22Rv1 (cell line): Measurements from ENCODE around the gene C12orf42.

Experiments
- CTCF ChIP-seq: fragments of 450-650 bp; IDR thresholded peaks from 2 replicates; pipeline ENCODE4 v1.5.1; 2017; ENCODE audit warnings: mild to moderate bottlenecking
- ZFX ChIP-seq: fragments of 450-650 bp; IDR thresholded peaks from 2 replicates; pipeline ENCODE4 v1.6.1; 2017; ENCODE audit warnings: antibody characterized with exemption, borderline replicate concordance

- TF ChIP-seq CTCF (no peak), ZFX (no peak)
These were observed 74.4 kb downstream of the C12orf42 start for GRCh38 chr12:103421402-103421801.
